H1 (cell line): Measurements from ENCODE around the gene DUSP1. TPM values are rescaled to one million over a fixed set of nuclear protein-coding genes. Genes with fewer than 3 reads are reported as not detected.
A peak's percentile ranks its signal among the peaks of the same experiment; 100 is the strongest.

Experiments
- CTCF ChIA-PET: fragments of 300-600 bp; sonication (Branson Sonifier 250); formaldehyde crosslinking; loops from one replicate; lab custom pipeline; 2021; ENCODE audit not compliant: partially characterized antibody; lab: Charles Lee
- POLR2A ChIA-PET: fragments of 300-600 bp; sonication (Branson Sonifier 250); formaldehyde crosslinking; loops from one replicate; lab custom pipeline; 2021; ENCODE audit warnings: inconsistent platforms; ENCODE audit not compliant: partially characterized antibody; lab: Charles Lee
- DNase-seq, 2 experiments: peaks; one replicate each; pipeline versions ENCODE4 v3.0.0 to v3.0.0-alpha.2; 2010 to 2022; ENCODE audit warnings: low spot score in 2 of 2, low read depth in 1 of 2, mixed read lengths in 1 of 2
- FAIRE-seq: peaks from 2 replicates; lab custom pipeline; 2011; peaks lifted over from hg19 to GRCh38; lab: Jason Lieb, UNC
- H2AFZ ChIP-seq: 2 replicates; pipeline ENCODE4 v1.8.1; 2012; ENCODE audit warnings: low read length, inconsistent platforms
- H2AK5ac ChIP-seq: 2 replicates; pipeline ENCODE4 v1.6.1; 2013; ENCODE audit warnings: low read depth, low read length
- H2BK120ac ChIP-seq: replicated peaks from 2 replicates; pipeline ENCODE3; 2013; ENCODE audit warnings: low read depth, low read length, inconsistent platforms
- H2BK12ac ChIP-seq: 2 replicates; pipeline ENCODE4 v1.6.1; 2013; ENCODE audit warnings: low read depth, low read length
- H2BK15ac ChIP-seq: 2 replicates; pipeline ENCODE4 v1.6.1; 2013; ENCODE audit warnings: low read length
- H2BK20ac ChIP-seq: 2 replicates; pipeline ENCODE4 v1.6.1; 2013; ENCODE audit warnings: low read length
- H2BK5ac ChIP-seq: 2 replicates; pipeline ENCODE4 v1.6.1; 2013; ENCODE audit warnings: low read depth, low read length
- H3K14ac ChIP-seq: 2 replicates; pipeline ENCODE4 v1.6.1; 2013; ENCODE audit warnings: inconsistent platforms; ENCODE audit not compliant: insufficient read length
- H3K18ac ChIP-seq: 2 replicates; pipeline ENCODE4 v1.6.1; 2013; ENCODE audit warnings: low read length; ENCODE audit errors: extremely low read depth
- H3K23ac ChIP-seq: 2 replicates; pipeline ENCODE4 v1.6.1; 2013; ENCODE audit warnings: inconsistent platforms; ENCODE audit not compliant: insufficient read length
- H3K23me2 ChIP-seq: 2 replicates; pipeline ENCODE4 v1.6.1; 2013; ENCODE audit warnings: low read depth, low read length
- H3K27ac ChIP-seq: 2 replicates; pipeline ENCODE4 v1.6.1; 2011; ENCODE audit warnings: low read depth, low read length, inconsistent platforms
- H3K27me3 ChIP-seq, 4 experiments: replicated peaks in 1 of 4; 1 replicate in 1 of 4; 2 replicates in 3 of 4; pipeline versions ENCODE4 v1.6.1 to v1.8.1; 2011 to 2013; ENCODE audit warnings: low read length in 3 of 4, mild to moderate bottlenecking in 3 of 4, inconsistent platforms in 2 of 4, mixed read lengths in 2 of 4, moderate library complexity in 1 of 4; ENCODE audit not compliant: control insufficient read depth in 3 of 4, insufficient read depth in 3 of 4; ENCODE audit errors: extremely low read depth in 1 of 4
- H3K36me3 ChIP-seq, 4 experiments: 2 replicates each; pipeline versions ENCODE4 v1.6.1 to v1.8.1; 2011 to 2013; ENCODE audit warnings: mild to moderate bottlenecking in 4 of 4, low read length in 3 of 4, moderate library complexity in 2 of 4, control low read depth in 1 of 4, inconsistent platforms in 1 of 4; ENCODE audit not compliant: insufficient read depth in 4 of 4, control insufficient read depth in 2 of 4
- H3K4ac ChIP-seq: replicated peaks from 2 replicates; pipeline ENCODE3; 2013; ENCODE audit warnings: low read length, low read depth, mixed read lengths, inconsistent platforms; ENCODE audit not compliant: insufficient read length
- H3K4me1 ChIP-seq, 4 experiments: replicated peaks in 1 of 4; 1 replicate in 1 of 4; 2 replicates in 3 of 4; pipeline versions ENCODE4 v1.6.1 to v1.8.1; 2011 to 2013; ENCODE audit warnings: low read length in 3 of 4, inconsistent platforms in 2 of 4, mixed read lengths in 1 of 4; ENCODE audit not compliant: insufficient read depth in 4 of 4, control insufficient read depth in 3 of 4
- H3K4me2 ChIP-seq, 2 experiments: 2 replicates each; pipeline versions ENCODE4 v1.6.1 to v1.8.1; 2011 to 2013; ENCODE audit warnings: low read depth in 2 of 2, low read length in 2 of 2, control low read depth in 1 of 2, inconsistent platforms in 1 of 2, mild to moderate bottlenecking in 1 of 2; ENCODE audit not compliant: insufficient read depth in 1 of 2
- H3K4me3 ChIP-seq, 4 experiments: fragments of 200-600, 300-600 bp in 1 of 4; sonication (generic), shearing (Covaris generic), sonication (Bioruptor Twin) in 1 of 4; 2 replicates each; pipeline versions ENCODE4 v1.5.1 to v1.8.1; 2011 to 2016; ENCODE audit warnings: low read length in 4 of 4, low read depth in 3 of 4, control low read depth in 2 of 4, inconsistent platforms in 2 of 4, mild to moderate bottlenecking in 2 of 4, mixed read lengths in 1 of 4, moderate library complexity in 1 of 4; ENCODE audit not compliant: insufficient read depth in 2 of 4; ENCODE audit errors: extremely low read depth in 1 of 4
- H3K56ac ChIP-seq: replicated peaks from 2 replicates; pipeline ENCODE3; 2013; ENCODE audit warnings: low read depth, mild to moderate bottlenecking, mixed read lengths, low read length, inconsistent platforms; ENCODE audit not compliant: insufficient read length
- H3K79me1 ChIP-seq: 2 replicates; pipeline ENCODE4 v1.6.1; 2013; ENCODE audit warnings: low read depth, low read length, control low read depth
- H3K79me2 ChIP-seq, 2 experiments: 2 replicates each; pipeline versions ENCODE4 v1.6.1 to v1.8.1; 2012 to 2013; ENCODE audit warnings: low read length in 2 of 2, mild to moderate bottlenecking in 2 of 2, inconsistent platforms in 1 of 2; ENCODE audit not compliant: insufficient read depth in 2 of 2, control insufficient read depth in 1 of 2
- H3K9ac ChIP-seq, 4 experiments: replicated peaks in 1 of 4; 1 replicate in 1 of 4; 2 replicates in 3 of 4; pipeline versions ENCODE4 v1.6.1 to v1.8.1; 2011 to 2013; ENCODE audit warnings: low read depth in 3 of 4, low read length in 3 of 4, control low read depth in 2 of 4, mild to moderate bottlenecking in 2 of 4, moderate library complexity in 2 of 4, inconsistent platforms in 1 of 4; ENCODE audit errors: extremely low read depth in 1 of 4
- H3K9me3 ChIP-seq, 2 experiments: 2 replicates each; pipeline versions ENCODE4 v1.6.1 to v1.8.1; 2012 to 2013; ENCODE audit warnings: mild to moderate bottlenecking in 2 of 2, moderate library complexity in 2 of 2, control low read depth in 1 of 2, inconsistent platforms in 1 of 2, low read depth in 1 of 2, low read length in 1 of 2, mixed read lengths in 1 of 2; ENCODE audit not compliant: insufficient read depth in 2 of 2
- H4K20me1 ChIP-seq, 2 experiments: replicated peaks in 1 of 2; 2 replicates each; pipeline versions ENCODE3 to v1.8.1; 2011 to 2013; ENCODE audit warnings: inconsistent platforms in 2 of 2, low read length in 2 of 2, mild to moderate bottlenecking in 1 of 2; ENCODE audit not compliant: insufficient read depth in 2 of 2, control insufficient read depth in 1 of 2
- H4K5ac ChIP-seq: 2 replicates; pipeline ENCODE4 v1.6.1; 2013; ENCODE audit warnings: low read length, low read depth, mixed read lengths, inconsistent platforms; ENCODE audit not compliant: insufficient read length
- H4K8ac ChIP-seq: 2 replicates; pipeline ENCODE4 v1.8.0; 2013; ENCODE audit warnings: mild to moderate bottlenecking, moderate library complexity, low read length, inconsistent platforms; ENCODE audit not compliant: insufficient read depth; ENCODE audit errors: extremely low read depth
- H4K91ac ChIP-seq: replicated peaks from 2 replicates; pipeline ENCODE3; 2013; ENCODE audit warnings: low read length, mixed read lengths, inconsistent platforms; ENCODE audit not compliant: insufficient read length
- SIX5 ChIP-seq: IDR thresholded peaks from 2 replicates; pipeline ENCODE4 v1.6.1; 2011; ENCODE audit warnings: mild to moderate bottlenecking, low read depth, low read length
- SRF ChIP-seq: IDR thresholded peaks from 2 replicates; pipeline ENCODE4 v1.6.1; 2011; ENCODE audit warnings: mild to moderate bottlenecking, low read depth, low read length, moderate library complexity
- WGBS, 2 experiments: shearing (Covaris generic) in 1 of 2; methylation state at CpG; one replicate each; pipeline versions ENCODE4 v1.1.6 to v1.1.7; 2013 to 2015; ENCODE audit warnings: low lambda C conversion rate in 2 of 2, mixed read lengths in 2 of 2, inconsistent platforms in 1 of 2, low coverage in 1 of 2, missing lambda C conversion rate in 1 of 2; ENCODE audit not compliant: insufficient replicate concordance in 2 of 2, insufficient coverage in 1 of 2, insufficient read length in 1 of 2; ENCODE audit errors: extremely low coverage in 1 of 2, missing lambda C conversion rate in 1 of 2; 5-methylcytosine and 5-hydroxymethylcytosine counted together
- polyA plus RNA-seq, 7 experiments: library from polyadenylated mRNA; depleted of rRNA in 3 of 7; stranded (reverse) in 5 of 7; unstranded in 2 of 7; fragments of >200 nt in 5 of 7; fragments of 200-250 nt in 2 of 7; gene quantifications; 1 replicate in 5 of 7; 2 replicates in 1 of 7; 4 replicates in 1 of 7; pipeline versions ENCODE4 v1.2.1 to v1.2.3, GENCODE V29; 2011 to 2013; ENCODE audit warnings: missing spikeins in 2 of 7, mixed read lengths in 2 of 7
- total RNA-seq: library from RNA; stranded (reverse); fragmentation: NEBNext Ultra II Directional; extraction: Animal tissue kit (Norgen Biotek cat#: 25700); gene quantifications from 2 replicates; pipeline ENCODE4 v1.2.1, GENCODE V29; 2021

The DUSP1 gene
- total and polyA plus RNA-seq, 2 of the 8 experiments (the other 6 are each of a cell fraction or from before 2014, with no cell fraction given) = 6.5 to 11.7 TPM

DNA sequence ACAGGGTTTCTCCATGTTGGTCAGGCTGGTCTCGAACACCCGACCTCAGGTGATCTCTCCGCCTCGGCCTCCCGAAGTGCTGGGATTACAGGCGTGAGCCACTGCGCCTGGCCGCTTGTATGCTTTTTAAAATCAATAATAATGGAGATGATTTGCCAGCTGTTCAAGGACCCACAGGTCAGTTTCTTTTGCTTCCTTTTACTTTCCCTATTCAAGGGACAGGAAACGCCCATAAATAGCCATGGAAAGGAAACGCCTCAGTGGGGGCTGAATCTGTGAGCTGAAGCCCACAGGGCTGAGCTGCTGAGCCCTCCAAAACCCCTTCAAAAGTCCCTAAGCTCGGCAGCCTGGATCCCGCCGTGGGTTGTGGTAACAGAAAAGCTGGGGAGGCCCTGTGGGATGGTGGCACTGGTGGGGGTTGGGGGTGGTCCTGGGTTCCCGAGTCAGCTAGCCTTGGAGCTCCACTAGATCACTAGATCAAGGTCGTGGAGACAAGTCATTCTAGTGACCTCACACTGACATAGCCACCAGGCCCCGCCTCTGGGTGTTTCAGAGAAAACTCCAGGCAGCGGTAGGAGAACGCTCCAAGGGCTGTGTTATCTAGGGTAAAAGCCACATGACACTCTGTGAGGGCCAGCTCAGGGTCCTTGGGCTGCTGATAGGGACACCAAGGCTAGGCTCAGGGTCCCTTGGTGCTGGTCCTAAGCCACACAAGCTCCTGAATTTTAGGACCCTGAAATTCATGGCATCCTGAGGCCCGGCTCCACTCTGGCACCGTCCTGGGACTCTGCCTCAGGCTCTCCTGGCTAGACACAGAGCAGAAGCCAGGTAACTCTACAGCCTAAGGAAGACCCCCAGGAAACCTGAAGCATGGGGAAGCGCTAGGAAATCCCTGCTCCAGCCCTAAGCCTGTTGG is 18.0 kb upstream of the DUSP1 start:
- CTCF ChIA-PET = interaction anchor here (0.7 to 1.4 kb wide), 7 partner anchors 9 to 143 kb away, joined by 3 to 4 read pairs (median 4); no protein-coding TSS in a partner anchor
- Histone ChIP-seq H3K4me1 (peaks cover 0 to 3% (median 0%) of the 10 kb centered on the region in 4 experiments; a peak in 4 of 7 replicates), H4K20me1 (no peaks in the 10 kb centered on the region), H3K18ac (no peak overlapping the region), H3K9me3 (no peaks in the 10 kb centered on the region), H3K23ac (no peak overlapping the region), H3K4ac (no peak overlapping the region), H2BK15ac (no peak overlapping the region), H3K4me3 (no peak overlapping the region), H2BK20ac (no peak overlapping the region), H3K14ac (no peak overlapping the region), H4K8ac (no peak overlapping the region), H3K56ac (no peak overlapping the region), H3K23me2 (no peaks in the 10 kb centered on the region), H3K79me1 (no peaks in the 10 kb centered on the region), H3K4me2 (no peak overlapping the region), H4K5ac (no peak overlapping the region), H3K27ac (no peak overlapping the region), H2AFZ (peak overlapping the region; percentile 81; the same call in 1 of the 2 replicates), H2BK5ac (no peak overlapping the region), H3K27me3 (peaks cover 0 to 2% (median 0%) of the 10 kb centered on the region in 4 experiments; a peak in 3 of 7 replicates), H3K9ac (no peak overlapping the region), H4K91ac (no peak overlapping the region), H2BK120ac (no peak overlapping the region), H3K79me2 (no peaks in the 10 kb centered on the region), H2BK12ac (no peak overlapping the region), H2AK5ac (no peak overlapping the region), H3K36me3 (no peaks in the 10 kb centered on the region)
- 86% methylated on average over 20 of the region's 21 CpGs; no CpG with 5 or more reads in 1 of the 2 experiments for WGBS, 2 experiments
- no peak for FAIRE-seq
- no peak for DNase-seq
- POLR2A ChIA-PET = interaction anchor here (5.3 kb wide), 1 partner anchor 19 kb away, joined by 36 read pairs; the partner anchor contains the start of gene DUSP1
- TF ChIP-seq SRF (peak; percentile 88), SIX5 (no peak)
